ENCODE measurements around the gene ZSCAN29. TPM values are rescaled to one million over a fixed set of nuclear protein-coding genes. Genes with fewer than 3 reads are reported as not detected.

Gene ZSCAN29
- total and polyA plus RNA-seq, 11 donors: 6.4 to 17.2 (median 11.9) TPM

- H3K27me3 ChIP-seq: no peaks in the 10 kb centered on the region
- no peaks in the 10 kb centered on the region for H3K9me3 ChIP-seq
- no peak overlapping the region for H3K27ac ChIP-seq
- TF ChIP-seq POLR2A (IDR thresholded peaks at IDR 0.05): no peak
- TF ChIP-seq CTCF (IDR thresholded peaks at IDR 0.05): no peak
- peaks cover 0 to 69% (median 46%) of the 10 kb centered on the region in 9 donors for H3K36me3 ChIP-seq
- intact Hi-C loops (cut with DNase I): no loop called here
- no peak for DNase-seq
- 96 to 99% (median 97%) methylated on average over 8 of the region's 8 CpGs for WGBS, 4 donors
- no peak overlapping the region for H3K4me3 ChIP-seq
- ATAC-seq: no peak
- no peaks in the 10 kb centered on the region for H3K4me1 ChIP-seq
Measured at GRCh38 chr15:43390723-43391122, 19.9 kb upstream of the ZSCAN29 start.

- no peak for DNase-seq
- 80 to 84% (median 84%) methylated on average over 2 of the region's 2 CpGs for WGBS, 4 donors
- H3K27ac ChIP-seq: no peak overlapping the region
- intact Hi-C loops (cut with DNase I): loop anchor here in 1 of 10 donors (2.0 kb wide), 1 partner anchor 14 kb away; no protein-coding TSS in a partner anchor
- no peaks in the 10 kb centered on the region for H3K4me1 ChIP-seq
- ATAC-seq: no peak
- peaks cover 0 to 95% (median 82%) of the 10 kb centered on the region in 9 donors for H3K36me3 ChIP-seq
- no peak overlapping the region for H3K4me3 ChIP-seq
- H3K9me3 ChIP-seq: no peaks in the 10 kb centered on the region
- TF ChIP-seq POLR2A (IDR thresholded peaks at IDR 0.05) (no peak), CTCF (IDR thresholded peaks at IDR 0.05) (no peak)
- no peaks in the 10 kb centered on the region for H3K27me3 ChIP-seq
Measured at GRCh38 chr15:43383070-43383469, 12.2 kb upstream of the ZSCAN29 start.

- no peaks in the 10 kb centered on the region for H3K9me3 ChIP-seq
- peaks cover 0 to 95% (median 75%) of the 10 kb centered on the region in 9 donors for H3K36me3 ChIP-seq
- DNase-seq (no peak), ATAC-seq (no peak)
- WGBS, 4 donors: 92 to 95% (median 94%) methylated on average over 4 of the region's 4 CpGs
- no peak for TF ChIP-seq CTCF (IDR thresholded peaks at IDR 0.05)
- no peak for TF ChIP-seq POLR2A (IDR thresholded peaks at IDR 0.05)
- intact Hi-C loops (cut with DNase I): loop anchor here in 1 of 10 donors (2.0 kb wide), 1 partner anchor 14 kb away; no protein-coding TSS in a partner anchor
- no peaks in the 10 kb centered on the region for H3K27me3 ChIP-seq
- H3K4me3 ChIP-seq: no peak overlapping the region
- no peaks in the 10 kb centered on the region for H3K4me1 ChIP-seq
- no peak overlapping the region for H3K27ac ChIP-seq
Measured at GRCh38 chr15:43382310-43382709, 11.5 kb upstream of the ZSCAN29 start.

- intact Hi-C loops (cut with DNase I): no loop called here
Measured at GRCh38 chr15:43378601-43379000, 7.8 kb upstream of the ZSCAN29 start.

More at GRCh38 chr15:43378601-43379000, 7.8 kb upstream of the ZSCAN29 start:
- TF ChIP-seq CTCF (IDR thresholded peaks at IDR 0.05): no peak
- no peak for TF ChIP-seq POLR2A (IDR thresholded peaks at IDR 0.05)
- ATAC-seq (no peak), DNase-seq (no peak)
- no peaks in the 10 kb centered on the region for H3K4me1 ChIP-seq
- H3K27me3 ChIP-seq: no peaks in the 10 kb centered on the region
- peaks cover 0 to 68% (median 50%) of the 10 kb centered on the region in 9 donors for H3K36me3 ChIP-seq
- H3K9me3 ChIP-seq: no peaks in the 10 kb centered on the region
- H3K27ac ChIP-seq: no peak overlapping the region
- H3K4me3 ChIP-seq: no peak overlapping the region
